HUDEP-2 (cell line): ENCODE measurements around the gene SLC12A1.
A peak's percentile ranks its signal among the peaks of the same experiment; 100 is the strongest.
"Not testable (repeated sequence)": the region's sequence is repeated elsewhere in the genome, so short reads cannot be mapped to it uniquely, and the experiment has no call there.

Experiments
- DNase-seq, 76 experiments: peaks; one replicate each; lab custom pipeline; 2025; ENCODE audit not compliant: unreplicated experiment in 76 of 76; lab: John Stamatoyannopoulos, UW

Gene SLC12A1

GRCh38 chr15:48300038-48300437, 93.9 kb downstream of the SLC12A1 start:
- no peak for DNase-seq

DNA sequence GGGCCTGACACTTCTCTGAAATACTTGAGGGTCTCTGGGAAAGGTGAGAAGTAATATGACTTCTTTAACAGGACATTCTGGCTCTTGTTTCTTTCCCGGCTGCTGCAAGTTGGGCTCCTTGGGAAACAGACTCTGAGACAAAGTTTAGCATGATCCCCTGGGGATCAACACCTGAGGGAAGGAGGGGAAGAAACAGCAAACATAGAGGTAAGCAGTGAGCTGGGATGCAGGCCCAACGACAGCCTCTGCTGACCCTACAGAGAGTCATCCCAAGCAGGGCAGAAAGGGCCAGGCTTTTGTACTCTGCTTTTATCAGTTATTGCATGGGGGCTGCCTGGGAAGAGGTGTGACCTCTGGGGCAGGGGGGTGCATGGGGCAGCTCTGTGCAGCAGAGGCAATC, 98.3 kb downstream of the SLC12A1 start:
- DNase-seq: no peak

- DNase-seq: no peak
Observed at GRCh38 chr15:48306639-48307038, 100.5 kb downstream of the SLC12A1 start.

DNA sequence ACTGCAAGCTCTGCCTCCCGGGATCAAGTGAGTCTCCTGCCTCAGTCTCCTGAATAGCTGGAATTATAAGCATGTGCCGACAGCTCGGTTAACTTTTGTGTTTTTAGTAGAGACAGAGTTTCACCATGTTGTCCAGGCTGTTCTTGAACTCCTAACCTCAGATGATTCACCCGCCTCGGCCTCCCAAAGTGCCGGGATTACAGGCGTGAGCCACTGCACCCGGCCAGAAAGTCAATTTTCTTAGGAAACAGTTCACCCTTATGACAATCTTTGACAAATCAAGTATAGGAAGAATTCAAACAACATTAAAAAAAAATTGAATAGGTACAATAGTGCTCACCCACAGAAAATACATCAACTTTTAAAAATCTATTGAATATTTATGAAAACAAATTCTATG, 101.5 kb downstream of the SLC12A1 start:
- DNase-seq: no peak

DNA sequence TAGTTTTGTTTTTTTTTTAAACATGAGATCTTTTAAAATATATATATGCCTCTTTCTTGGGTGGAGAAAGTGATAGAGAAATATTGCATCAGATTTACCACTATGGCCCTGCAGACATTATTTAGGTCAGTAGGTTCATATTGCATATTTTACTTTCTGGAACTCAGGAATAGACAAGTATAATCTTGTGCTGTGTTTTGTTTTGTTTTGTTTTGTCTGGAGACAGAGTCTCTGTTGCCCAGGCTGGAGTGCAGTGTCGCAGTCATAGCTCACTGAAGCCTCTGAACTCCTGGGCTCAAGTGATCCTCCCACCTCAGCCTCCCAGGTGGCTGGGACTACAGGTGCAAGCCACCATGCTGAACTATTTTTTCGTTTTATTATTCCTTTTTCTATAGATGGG, 103.6 kb downstream of the SLC12A1 start:
- no peak for DNase-seq

- no peak for DNase-seq
Observed at GRCh38 chr15:48313216-48313615, 107.1 kb downstream of the SLC12A1 start.

DNA sequence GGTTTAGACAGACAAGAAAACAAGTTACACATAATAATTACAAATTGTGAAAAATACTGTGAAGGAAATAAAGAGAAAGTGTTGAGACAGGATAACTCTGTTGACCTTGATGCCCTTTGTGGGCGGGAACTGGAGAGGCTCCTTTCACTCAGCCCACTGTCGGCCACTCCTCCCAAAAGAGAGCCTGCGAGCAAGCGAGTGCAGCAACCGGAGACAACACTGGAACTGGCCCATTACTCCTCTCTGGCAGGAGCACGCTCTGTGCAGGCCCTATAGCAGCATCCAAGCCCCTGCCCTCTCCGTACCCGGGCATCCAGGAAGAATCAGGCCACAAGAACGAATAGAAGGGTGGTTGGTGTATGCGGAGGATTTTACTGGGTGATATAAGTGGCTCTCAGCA, 108.9 kb downstream of the SLC12A1 start:
- no peak for DNase-seq

- DNase-seq: no peak
Observed at GRCh38 chr15:48317221-48317620, 111.1 kb downstream of the SLC12A1 start.

DNA sequence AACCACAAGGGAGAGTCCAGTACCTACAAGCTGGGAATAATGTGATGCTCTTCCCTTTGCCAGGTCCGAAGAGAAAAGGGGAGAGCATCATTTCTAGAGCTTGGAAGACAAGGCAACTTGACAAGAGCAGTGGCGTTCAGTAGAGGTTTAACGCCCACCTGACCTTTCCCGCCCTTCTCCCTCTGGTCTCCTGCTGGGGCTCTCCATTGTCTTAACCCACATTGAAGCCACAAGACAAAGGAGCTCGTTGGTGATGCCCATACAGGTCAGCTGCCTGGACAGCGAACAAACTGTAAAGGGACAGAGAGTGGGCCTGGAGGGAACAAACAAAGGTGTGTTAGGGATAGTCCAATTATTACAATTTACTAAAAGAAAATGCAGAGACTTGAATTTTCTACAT, 112.0 kb downstream of the SLC12A1 start:
- DNase-seq: no peak

GRCh38 chr15:48323294-48323693, 117.2 kb downstream of the SLC12A1 start:
- no peak for DNase-seq

- no peak for DNase-seq
Observed at GRCh38 chr15:48324949-48325348, 118.8 kb downstream of the SLC12A1 start.

- DNase-seq: no peak
Observed at GRCh38 chr15:48325400-48325799, 119.3 kb downstream of the SLC12A1 start.

- DNase-seq: not testable (repeated sequence)
Observed at GRCh38 chr15:48326180-48326579, 120.1 kb downstream of the SLC12A1 start.

DNA sequence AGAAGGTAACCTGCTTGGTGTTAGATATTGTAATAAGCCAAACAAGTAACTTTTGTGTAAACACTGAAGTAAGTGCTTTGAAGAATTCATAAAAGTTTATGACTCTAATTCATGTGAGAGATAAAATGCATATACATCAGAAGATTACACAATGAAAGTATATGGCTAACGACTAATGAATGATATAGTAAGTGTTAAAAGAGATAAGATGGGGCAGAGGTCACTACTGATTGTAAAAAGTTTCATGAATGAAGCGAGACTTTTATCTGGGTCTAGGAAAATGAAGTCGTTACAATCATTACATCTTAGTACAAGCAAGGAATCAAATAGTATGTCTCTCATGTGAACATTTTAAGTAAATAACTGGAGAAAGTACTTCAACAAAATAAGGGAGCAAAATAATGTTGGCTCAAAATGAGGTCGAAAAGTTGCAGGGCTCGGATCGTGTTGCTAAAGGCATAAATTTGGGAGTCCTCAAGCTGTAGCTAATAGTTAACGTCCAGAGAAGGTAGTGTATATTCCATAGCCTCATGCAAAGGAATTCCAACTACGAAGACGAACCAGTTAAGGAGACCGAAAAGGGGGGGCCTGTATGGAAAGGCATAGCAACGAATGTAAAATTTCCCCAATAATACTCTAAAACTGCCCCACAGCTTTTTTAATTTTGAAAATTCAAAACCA, 124.1 kb downstream of the SLC12A1 start:
- DNase-seq: peak in 1 of 76 experiments; percentile 26

DNA sequence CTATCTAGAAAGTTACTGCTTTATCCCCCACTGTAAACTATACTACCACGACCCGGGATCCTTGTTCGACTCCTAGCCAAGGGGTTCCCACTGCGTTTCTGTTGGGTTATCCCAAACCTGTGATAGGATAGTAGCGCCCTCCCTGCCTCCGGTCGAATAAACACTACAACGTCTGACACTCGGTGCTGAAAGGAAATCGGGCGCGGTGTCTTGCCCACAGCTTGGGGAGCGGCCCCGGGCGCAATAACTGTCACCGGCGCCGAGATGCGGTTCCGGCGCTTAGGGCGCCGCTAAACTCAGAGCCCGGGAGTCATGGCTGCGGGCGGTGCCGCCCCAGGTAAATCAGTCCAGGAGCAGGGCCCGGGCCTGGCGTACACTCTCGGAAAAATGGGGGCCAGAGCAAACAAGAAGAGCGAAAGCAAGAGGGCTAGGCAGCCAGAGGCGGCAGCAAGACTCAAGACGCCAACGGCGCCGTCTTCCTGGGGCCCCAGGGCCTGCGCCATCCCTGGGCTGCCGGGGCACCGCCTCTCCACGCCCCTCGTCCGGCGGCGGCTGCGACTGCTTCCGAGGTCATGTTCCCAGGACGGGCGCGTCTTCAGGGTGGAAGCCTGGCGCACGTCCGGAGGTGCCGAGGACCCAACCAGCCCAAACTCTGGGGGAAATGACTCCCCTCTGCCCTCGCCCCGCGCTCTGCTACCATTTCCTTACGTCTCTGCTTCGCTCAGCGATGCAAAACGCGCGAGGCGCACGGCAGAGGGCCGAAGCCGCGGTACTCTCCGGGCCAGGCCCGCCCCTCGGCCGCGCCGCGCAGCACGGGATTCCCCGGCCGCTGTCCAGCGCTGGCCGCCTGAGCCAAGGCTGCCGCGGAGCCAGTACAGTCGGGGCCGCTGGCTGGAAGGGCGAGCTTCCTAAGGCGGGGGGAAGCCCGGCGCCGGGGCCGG, 125.0 kb downstream of the SLC12A1 start, which contains the start of gene DUT:
TSS of gene DUT (plus strand) at position 575 of the 941 bp plus-strand sequence. CDS start at position 662, 87 bp downstream.
- DNase-seq: peak in 70 of 76 experiments; percentile 17 to 79 (median 62)

- peak in 71 of 76 experiments; percentile 25 to 91 (median 73) for DNase-seq
Observed at GRCh38 chr15:48331796-48332641, 125.9 kb downstream of the SLC12A1 start.

GRCh38 chr15:48332642-48333034, 126.5 kb downstream of the SLC12A1 start:
- no peak for DNase-seq

DNA sequence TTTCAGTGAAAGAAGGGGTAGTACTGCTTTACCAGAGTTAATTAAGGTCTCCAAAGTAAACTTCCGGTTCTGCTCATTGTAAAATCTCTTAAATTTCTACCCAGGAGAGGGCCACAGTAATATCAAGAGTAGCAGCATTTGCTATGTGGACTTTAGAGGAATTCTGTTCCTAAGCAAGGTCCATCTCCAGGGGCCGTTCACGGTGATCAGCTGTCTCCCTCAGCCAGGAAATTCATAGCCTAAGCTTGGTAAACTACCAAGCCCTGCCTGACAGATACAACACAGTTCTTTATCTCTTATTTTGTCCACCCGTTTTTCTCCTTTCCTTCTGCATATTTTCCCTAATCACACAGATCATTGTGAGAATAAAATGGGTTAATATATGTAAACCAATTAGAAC, 127.4 kb downstream of the SLC12A1 start:
- peak in 1 of 76 experiments; percentile 6 for DNase-seq

DNA sequence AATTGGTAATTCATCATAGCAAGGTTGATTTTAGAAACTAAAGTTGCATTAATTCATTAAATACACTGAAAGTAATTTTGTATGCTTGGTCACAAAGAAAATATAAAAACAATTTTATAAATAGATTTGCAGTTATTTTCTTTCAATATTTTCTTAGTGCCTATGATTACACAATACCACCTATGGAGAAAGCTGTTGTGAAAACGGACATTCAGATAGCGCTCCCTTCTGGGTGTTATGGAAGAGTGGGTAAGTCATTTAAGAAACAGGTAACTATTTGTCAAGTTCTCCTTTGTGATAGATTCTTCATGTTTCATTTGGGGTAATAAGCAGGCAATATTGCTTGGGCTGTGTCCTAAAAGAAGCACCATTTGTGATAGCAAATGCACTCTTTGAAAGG, 128.2 kb downstream of the SLC12A1 start:
- no peak for DNase-seq

- DNase-seq: peak in 4 of 76 experiments; percentile 4 to 11 (median 8)
Observed at GRCh38 chr15:48336940-48337339, 130.8 kb downstream of the SLC12A1 start.

DNA sequence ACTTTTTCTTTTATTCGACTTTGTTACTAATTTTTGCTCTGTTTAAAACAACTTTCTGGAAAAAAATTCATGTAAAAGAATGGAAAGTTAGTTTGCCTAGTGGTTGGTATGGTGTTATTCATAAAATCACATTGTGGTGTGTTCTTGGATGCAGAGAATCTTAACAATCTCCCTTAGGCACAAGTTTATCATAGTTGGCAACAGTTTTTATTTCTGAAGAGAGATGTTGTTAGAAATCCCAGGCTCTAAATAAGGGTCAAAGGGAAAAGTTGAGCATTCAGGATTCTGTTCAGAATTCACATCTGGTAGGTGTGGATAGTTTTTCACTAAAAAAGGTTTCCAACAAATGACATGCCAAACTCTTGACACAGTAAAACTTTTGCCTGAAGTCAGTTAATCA, 131.5 kb downstream of the SLC12A1 start:
- DNase-seq: no peak
